ENCODE measurements around the gene CDON. TPM values are rescaled to one million over a fixed set of nuclear protein-coding genes. Genes with fewer than 3 reads are reported as not detected.

The CDON gene
- total and polyA plus RNA-seq, 12 donors, result 1.4 to 17.1 (median 8.9) TPM

- intact Hi-C loops (cut with DNase I), result loop anchor here in 6 of 10 donors (5.0 to 10.0 kb wide), 5 partner anchors 130 to 340 kb away; partner anchors contain the start of genes FOXRED1 (in 2 of the 6), SRPRA (in 2 of the 6) and CDON (in 1 of the 6)
- H3K9me3 ChIP-seq, result no peaks in the 10 kb centered on the region
- TF ChIP-seq CTCF (IDR thresholded peaks at IDR 0.05), result no peak
These were observed 137.4 kb downstream of the CDON start for GRCh38 chr11:125925247-125925740.

GRCh38 chr11:125924384-125925007 lies 138.2 kb downstream of the CDON start:
- TF ChIP-seq CTCF (IDR thresholded peaks at IDR 0.05), result no peak
- ATAC-seq, result no peak
- Histone ChIP-seq H3K27me3 (peaks cover 0 to 14% (median 0%) of the 10 kb centered on the region in 7 donors), H3K9me3 (no peaks in the 10 kb centered on the region), H3K27ac (no peak overlapping the region), H3K4me3 (no peak overlapping the region), H3K4me1 (no peaks in the 10 kb centered on the region), H3K36me3 (no peaks in the 10 kb centered on the region)
- WGBS, 2 donors, result 89 to 95% methylated on average over 9 of the region's 9 CpGs
- DNase-seq, result no peak
- intact Hi-C loops (cut with DNase I), result loop anchor here in 6 of 10 donors (5.0 to 10.0 kb wide), 6 partner anchors 130 to 340 kb away; partner anchors contain the start of genes CDON (in 2 of the 6), FOXRED1 (in 2 of the 6) and SRPRA (in 2 of the 6)

More at GRCh38 chr11:125925247-125925740, 137.4 kb downstream of the CDON start:
- Histone ChIP-seq H3K36me3 (no peaks in the 10 kb centered on the region), H3K4me3 (no peak overlapping the region), H3K4me1 (no peaks in the 10 kb centered on the region), H3K27ac (no peak overlapping the region), H3K27me3 (peaks cover 0 to 10% (median 0%) of the 10 kb centered on the region in 7 donors)
- no peak for DNase-seq
- WGBS, 2 donors, result 58% methylated on average over 6 of the region's 6 CpGs
- peak in 1 of 8 donors; percentile 28 for ATAC-seq

GRCh38 chr11:125923633-125924032 lies 139.0 kb downstream of the CDON start:
- no peaks in the 10 kb centered on the region for H3K9me3 ChIP-seq
- DNase-seq (no peak), ATAC-seq (no peak)
- intact Hi-C loops (cut with DNase I), result loop anchor here in 8 of 10 donors (1.0 to 10.0 kb wide), 8 partner anchors 131 to 341 kb away; partner anchors contain the start of genes CDON (in 2 of the 8), FOXRED1 (in 2 of the 8) and SRPRA (in 2 of the 8)
- H3K4me3 ChIP-seq, result no peak overlapping the region
- 93% methylated on average over 8 of the region's 8 CpGs for WGBS, 2 donors
- H3K36me3 ChIP-seq, result no peaks in the 10 kb centered on the region
- no peaks in the 10 kb centered on the region for H3K4me1 ChIP-seq
- peaks cover 0 to 12% (median 0%) of the 10 kb centered on the region in 7 donors for H3K27me3 ChIP-seq
- TF ChIP-seq CTCF (IDR thresholded peaks at IDR 0.05), result no peak
- no peak overlapping the region for H3K27ac ChIP-seq

GRCh38 chr11:125923012-125923579 lies 139.6 kb downstream of the CDON start:
- intact Hi-C loops (cut with DNase I), result loop anchor here in 8 of 10 donors (1.0 to 10.0 kb wide), 8 partner anchors 132 to 342 kb away; partner anchors contain the start of genes CDON (in 2 of the 8), FOXRED1 (in 2 of the 8) and SRPRA (in 2 of the 8)
- no peaks in the 10 kb centered on the region for H3K9me3 ChIP-seq
- ATAC-seq (peak in 7 of 8 donors; percentile 76 to 87 (median 81)), DNase-seq (peak; percentile 24 to 68)
- peak; percentile 62 to 87 (median 79) for TF ChIP-seq CTCF (IDR thresholded peaks at IDR 0.05)
- H3K4me3 ChIP-seq, result no peak overlapping the region
- peaks cover 0 to 17% (median 0%) of the 10 kb centered on the region in 7 donors for H3K27me3 ChIP-seq
- no peaks in the 10 kb centered on the region for H3K36me3 ChIP-seq
- no peak overlapping the region for H3K27ac ChIP-seq
- 5 to 10% methylated on average over 8 of the region's 8 CpGs for WGBS, 2 donors
- no peaks in the 10 kb centered on the region for H3K4me1 ChIP-seq

All from heart right ventricle (tissue), 16 donors.